SH-SY5Y (cell line): ENCODE results near the gene IGF2BP2.

ENCODE experiments used
- GATA2 ChIP-seq: IDR thresholded peaks from 2 replicates; pipeline ENCODE4 v1.6.1; 2011; ENCODE audit warnings: mild to moderate bottlenecking, low read depth, low read length
- GATA3 ChIP-seq: IDR thresholded peaks from 2 replicates; pipeline ENCODE4 v1.6.1; 2011; ENCODE audit warnings: low read depth, mild to moderate bottlenecking, low read length, moderate library complexity

DNA sequence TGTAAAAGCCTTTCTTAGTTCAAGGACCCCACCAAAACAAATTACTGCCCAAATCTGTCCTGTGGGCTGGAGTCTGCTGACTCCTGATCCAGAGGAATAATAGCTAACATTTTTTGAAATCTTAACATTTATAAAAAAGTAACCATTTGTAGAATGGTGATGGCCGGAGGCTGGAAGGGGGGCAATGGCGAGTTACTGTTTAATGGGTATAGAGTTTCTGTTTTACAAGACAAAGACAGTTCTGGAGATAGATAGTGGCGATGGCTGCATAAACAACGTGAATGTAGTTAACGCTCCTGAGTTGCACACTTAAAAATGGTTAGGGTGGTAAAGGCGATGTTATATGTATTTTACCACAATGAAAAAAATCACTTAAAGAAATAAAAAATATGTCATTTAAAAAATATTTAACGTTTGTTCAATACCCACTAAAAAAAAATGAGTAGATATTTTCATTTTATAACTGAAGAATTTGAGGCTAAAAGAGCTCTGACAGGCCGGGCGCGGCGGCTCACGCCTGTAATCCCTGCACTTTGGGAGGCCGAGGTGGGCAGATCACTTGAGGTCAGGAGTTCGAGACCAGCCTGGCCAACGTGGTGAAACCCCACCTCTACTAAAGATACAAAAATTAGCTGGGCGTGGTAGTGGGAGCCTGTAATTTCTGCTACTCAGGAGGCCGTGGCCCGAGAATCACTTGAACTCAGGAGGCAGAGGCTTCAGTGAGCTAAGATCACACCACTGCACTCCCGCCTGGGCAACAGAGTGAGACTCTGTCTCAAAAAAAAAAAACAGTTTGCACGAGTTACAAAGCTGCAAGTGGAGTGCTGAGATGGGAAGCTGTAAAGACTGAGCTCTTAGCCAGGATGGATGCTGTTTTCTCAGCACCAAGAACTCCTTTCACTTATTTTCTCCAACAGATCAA lies 37.6 kb downstream of the IGF2BP2 start:
- TF ChIP-seq GATA3 (no peak), GATA2 (no peak)
